Fibroblast of lung (primary cell): Measurements from ENCODE around the gene NTSR2. TPM values are rescaled to one million over a fixed set of nuclear protein-coding genes. Genes with fewer than 3 reads are reported as not detected.

Experiments
- DNase-seq, 2 donors: peaks; one replicate each; pipeline versions ENCODE4 v3.0.0 to v3.0.0-alpha.2; 2010; ENCODE audit warnings: low read depth in 2 of 2
- H2AFZ ChIP-seq: 2 replicates; pipeline ENCODE4 v1.5.1; 2012; ENCODE audit warnings: low read length, control low read depth, inconsistent platforms
- H3K27ac ChIP-seq: 2 replicates; pipeline ENCODE4 v1.5.1; 2011; ENCODE audit warnings: low read length, control low read depth; ENCODE audit not compliant: insufficient read depth
- H3K27me3 ChIP-seq: 2 replicates; pipeline ENCODE4 v1.5.1; 2011; ENCODE audit warnings: mild to moderate bottlenecking, low read length; ENCODE audit not compliant: control insufficient read depth, insufficient read depth
- H3K36me3 ChIP-seq: 2 replicates; pipeline ENCODE4 v1.5.1; 2011; ENCODE audit warnings: low read length; ENCODE audit not compliant: control insufficient read depth, insufficient read depth
- H3K4me1 ChIP-seq: 2 replicates; pipeline ENCODE4 v1.5.1; 2011; ENCODE audit warnings: low read length; ENCODE audit not compliant: control insufficient read depth, insufficient read depth; ENCODE audit errors: extremely low read depth
- H3K4me2 ChIP-seq: 2 replicates; pipeline ENCODE4 v1.5.1; 2011; ENCODE audit warnings: low read length, control low read depth; ENCODE audit not compliant: insufficient read depth; ENCODE audit errors: extremely low read depth
- H3K4me3 ChIP-seq, 4 experiments: fragments of 200-600 bp in 1 of 4; sonication (generic) in 1 of 4; replicated peaks in 1 of 4; 2 replicates each; pipeline ENCODE4 v1.5.1; 2011 to 2016; ENCODE audit warnings: low read length in 4 of 4, low read depth in 3 of 4, mild to moderate bottlenecking in 3 of 4, control low read depth in 2 of 4, inconsistent platforms in 1 of 4, mixed read lengths in 1 of 4; ENCODE audit not compliant: insufficient read depth in 1 of 4; ENCODE audit errors: control extremely low read depth in 1 of 4
- H3K79me2 ChIP-seq: 2 replicates; pipeline ENCODE4 v1.5.1; 2012; ENCODE audit warnings: mild to moderate bottlenecking, low read length, inconsistent platforms; ENCODE audit not compliant: control insufficient read depth, insufficient read depth
- H3K9ac ChIP-seq: 2 replicates; pipeline ENCODE4 v1.5.1; 2011; ENCODE audit warnings: mild to moderate bottlenecking, low read length, control low read depth; ENCODE audit not compliant: insufficient read depth
- H3K9me3 ChIP-seq: 2 replicates; pipeline ENCODE4 v1.5.1; 2012; ENCODE audit warnings: low read depth, low read length; ENCODE audit not compliant: control insufficient read depth, insufficient read depth
- H4K20me1 ChIP-seq: 2 replicates; pipeline ENCODE4 v1.5.1; 2011; ENCODE audit warnings: low read length; ENCODE audit not compliant: control insufficient read depth, insufficient read depth; ENCODE audit errors: extremely low read depth
- CTCF ChIP-seq, 2 donors: IDR thresholded peaks in 1 of 2; conservative IDR thresholded peaks in 1 of 2; 1 replicate in 1 of 2; 2 replicates in 1 of 2; pipeline ENCODE4 v1.5.1; 2011 to 2012; ENCODE audit warnings: low read length in 2 of 2, control low read depth in 1 of 2, inconsistent platforms in 1 of 2, low read depth in 1 of 2, mild to moderate bottlenecking in 1 of 2
- EZH2 ChIP-seq: IDR thresholded peaks from 2 replicates; pipeline ENCODE4 v1.5.1; 2012; ENCODE audit warnings: low read length, control low read depth, mild to moderate bottlenecking; ENCODE audit errors: missing control alignments
- polyA plus RNA-seq, 2 donors: library from polyadenylated mRNA; depleted of rRNA in 1 of 2; stranded (reverse) in 1 of 2; unstranded in 1 of 2; fragments of >200 nt; gene quantifications; 2 replicates each; pipeline ENCODE4 v1.2.1, GENCODE V29; 2011 to 2012; ENCODE audit warnings: missing spikeins in 1 of 2
- total RNA-seq: library from RNA; depleted of rRNA; stranded (reverse); fragments of >200 nt; gene quantifications from 2 replicates; pipeline ENCODE4 v1.2.1, GENCODE V29; 2014

Gene NTSR2
- total and polyA plus RNA-seq, 2 donors (not counting 1 experiment from before 2014, with no cell fraction given) = not detected

GRCh38 chr2:11697103-11697871, 27.3 kb upstream of the NTSR2 start:
- peak; percentile 77 to 79 for DNase-seq
- H3K27ac ChIP-seq = peak overlapping the region; percentile 76
- H3K9ac ChIP-seq = no peak overlapping the region
- no peaks in the 10 kb centered on the region for H3K36me3 ChIP-seq
- H2AFZ ChIP-seq = no peak overlapping the region
- no peaks in the 10 kb centered on the region for H4K20me1 ChIP-seq
- H3K27me3 ChIP-seq = no peaks in the 10 kb centered on the region
- H3K9me3 ChIP-seq = no peaks in the 10 kb centered on the region
- H3K79me2 ChIP-seq = no peaks in the 10 kb centered on the region
- peak overlapping the region; percentile 2 for H3K4me2 ChIP-seq
- TF ChIP-seq CTCF (conservative IDR thresholded peaks at IDR 0.05 in 1 of 2, IDR thresholded peaks at IDR 0.05 in 1 of 2; ENCODE audit: low read depth in 1 of 2, low read length in 2 of 2) (no peak), EZH2 (no peak)
- H3K4me3 ChIP-seq = no peak overlapping the region
- H3K4me1 ChIP-seq = peaks cover 25% of the 10 kb centered on the region

- no peaks in the 10 kb centered on the region for H3K36me3 ChIP-seq
- peaks cover 25% of the 10 kb centered on the region for H3K4me1 ChIP-seq
- TF ChIP-seq EZH2 (no peak), CTCF (conservative IDR thresholded peaks at IDR 0.05 in 1 of 2, IDR thresholded peaks at IDR 0.05 in 1 of 2; ENCODE audit: low read depth in 1 of 2, low read length in 2 of 2) (no peak)
- no peaks in the 10 kb centered on the region for H4K20me1 ChIP-seq
- DNase-seq = no peak
- no peak overlapping the region for H3K4me3 ChIP-seq
- H3K27me3 ChIP-seq = no peaks in the 10 kb centered on the region
- H3K9ac ChIP-seq = no peak overlapping the region
- H2AFZ ChIP-seq = no peak overlapping the region
- peak overlapping the region; percentile 76 for H3K27ac ChIP-seq
- H3K79me2 ChIP-seq = no peaks in the 10 kb centered on the region
- H3K9me3 ChIP-seq = no peaks in the 10 kb centered on the region
- peak overlapping the region; percentile 2 for H3K4me2 ChIP-seq
Measured at GRCh38 chr2:11696736-11697102, 26.7 kb upstream of the NTSR2 start.

- Histone ChIP-seq H3K27ac (no peak overlapping the region), H3K9ac (no peak overlapping the region), H2AFZ (no peak overlapping the region), H3K4me2 (no peak overlapping the region), H3K4me1 (peaks cover 25% of the 10 kb centered on the region), H3K9me3 (no peaks in the 10 kb centered on the region), H3K36me3 (no peaks in the 10 kb centered on the region), H3K27me3 (no peaks in the 10 kb centered on the region), H3K4me3 (no peak overlapping the region), H4K20me1 (no peaks in the 10 kb centered on the region), H3K79me2 (no peaks in the 10 kb centered on the region)
- TF ChIP-seq CTCF (conservative IDR thresholded peaks at IDR 0.05 in 1 of 2, IDR thresholded peaks at IDR 0.05 in 1 of 2; ENCODE audit: low read depth in 1 of 2, low read length in 2 of 2) = no peak
- DNase-seq = no peak
Measured at GRCh38 chr2:11695576-11695975, 25.6 kb upstream of the NTSR2 start.
